ENCODE results near the gene CEP72. TPM values are rescaled to one million over a fixed set of nuclear protein-coding genes. Genes with fewer than 3 reads are reported as not detected.
A peak's percentile ranks its signal among the peaks of the same experiment; 100 is the strongest.
"Not testable (repeated sequence)": the region's sequence is repeated elsewhere in the genome, so short reads cannot be mapped to it uniquely, and the experiment has no call there.

Gene CEP72
- polyA plus RNA-seq, 1 of the 3 experiments (the other 2 are of a cell fraction): 4.4 TPM

- no peaks in the 10 kb centered on the region for H3K9me3 ChIP-seq
- WGBS (ENCODE audit: low lambda C conversion rate): 61% methylated on average over 8 of the region's 24 CpGs
- no peaks in the 10 kb centered on the region for H3K27me3 ChIP-seq (ENCODE audit: insufficient read depth)
- H3K4me2 ChIP-seq: no peak overlapping the region
- H4K20me1 ChIP-seq (ENCODE audit: insufficient read depth): no peaks in the 10 kb centered on the region
- H3K9ac ChIP-seq: no peak overlapping the region
- peak; percentile 21 for DNase-seq
- H3K36me3 ChIP-seq (replicated peaks in 1 of 2; ENCODE audit: control insufficient read depth in 1 of 2, insufficient read depth in 2 of 2, low read length in 1 of 2): no peaks in the 10 kb centered on the region
- POLR2A ChIA-PET: no interaction called here
- no peaks in the 10 kb centered on the region for H3K79me2 ChIP-seq (ENCODE audit: insufficient read depth)
- no peaks in the 10 kb centered on the region for H3F3A ChIP-seq (replicated peaks; ENCODE audit: insufficient read depth)
- no peak overlapping the region for H3K4me3 ChIP-seq (ENCODE audit: low read depth in 2 of 2, low read length in 1 of 2)
- no peaks in the 10 kb centered on the region for H3K4me1 ChIP-seq (ENCODE audit: control insufficient read depth in 1 of 2, insufficient read depth in 2 of 2, low read depth in 1 of 2, low read length in 1 of 2)
- no peaks in the 10 kb centered on the region for H3K9me2 ChIP-seq
- TF ChIP-seq IRF3 (IDR thresholded peaks at IDR 0.05; ENCODE audit: low read depth, low read length) (no peak), EP300 (IDR thresholded peaks at IDR 0.05; ENCODE audit: borderline replicate concordance in 1 of 2, low read depth in 1 of 2, low read length in 1 of 2) (no peak), NFIC (IDR thresholded peaks at IDR 0.05; ENCODE audit: borderline replicate concordance) (no peak)
- CTCF ChIA-PET: no interaction called here
- H3K27ac ChIP-seq (ENCODE audit: low read depth in 2 of 2, low read length in 1 of 2): no peak overlapping the region
- H2AFZ ChIP-seq (ENCODE audit: low read depth): no peak overlapping the region
Observed at GRCh38 chr5:685262-686171, 73.4 kb downstream of the CEP72 start.

GRCh38 chr5:686172-686523 is 74.0 kb downstream of the CEP72 start:
- H3K36me3 ChIP-seq (replicated peaks in 1 of 2; ENCODE audit: control insufficient read depth in 1 of 2, insufficient read depth in 2 of 2, low read length in 1 of 2); H3K27me3 ChIP-seq (ENCODE audit: insufficient read depth); H3K4me1 ChIP-seq (ENCODE audit: control insufficient read depth in 1 of 2, insufficient read depth in 2 of 2, low read depth in 1 of 2, low read length in 1 of 2); H3K27ac ChIP-seq (ENCODE audit: low read depth in 2 of 2, low read length in 1 of 2); POLR2A ChIA-PET; H3K9me2 ChIP-seq; H3K9me3 ChIP-seq; CTCF ChIA-PET; H3K4me2 ChIP-seq; H4K20me1 ChIP-seq (ENCODE audit: insufficient read depth); DNase-seq; H3K79me2 ChIP-seq (ENCODE audit: insufficient read depth); H3K9ac ChIP-seq; H3F3A ChIP-seq (replicated peaks; ENCODE audit: insufficient read depth); H2AFZ ChIP-seq (ENCODE audit: low read depth); H3K4me3 ChIP-seq (ENCODE audit: low read depth in 2 of 2, low read length in 1 of 2): not testable (repeated sequence)
- WGBS (ENCODE audit: low lambda C conversion rate): 88% methylated on average over 5 of the region's 12 CpGs

GRCh38 chr5:686936-687335 is 74.8 kb downstream of the CEP72 start:
- not testable (repeated sequence) for H3K4me1 ChIP-seq (ENCODE audit: control insufficient read depth in 1 of 2, insufficient read depth in 2 of 2, low read depth in 1 of 2, low read length in 1 of 2); DNase-seq; H4K20me1 ChIP-seq (ENCODE audit: insufficient read depth)

GRCh38 chr5:688348-689010 is 76.3 kb downstream of the CEP72 start:
- H3K4me1 ChIP-seq (ENCODE audit: control insufficient read depth in 1 of 2, insufficient read depth in 2 of 2, low read depth in 1 of 2, low read length in 1 of 2); H3K27me3 ChIP-seq (ENCODE audit: insufficient read depth); H3K36me3 ChIP-seq (replicated peaks in 1 of 2; ENCODE audit: control insufficient read depth in 1 of 2, insufficient read depth in 2 of 2, low read length in 1 of 2); H3K9me3 ChIP-seq; H3K79me2 ChIP-seq (ENCODE audit: insufficient read depth); H2AFZ ChIP-seq (ENCODE audit: low read depth); CTCF ChIA-PET; H4K20me1 ChIP-seq (ENCODE audit: insufficient read depth); H3K27ac ChIP-seq (ENCODE audit: low read depth in 2 of 2, low read length in 1 of 2); POLR2A ChIA-PET; H3F3A ChIP-seq (replicated peaks; ENCODE audit: insufficient read depth); H3K4me2 ChIP-seq; H3K9ac ChIP-seq; H3K9me2 ChIP-seq; H3K4me3 ChIP-seq (ENCODE audit: low read depth in 2 of 2, low read length in 1 of 2): not testable (repeated sequence)
- 65% methylated on average over 16 of the region's 30 CpGs for WGBS (ENCODE audit: low lambda C conversion rate)
- peak; percentile 5 for DNase-seq

More at GRCh38 chr5:686936-687335, 74.8 kb downstream of the CEP72 start:
- H3K9ac ChIP-seq; POLR2A ChIA-PET; H3K36me3 ChIP-seq (replicated peaks in 1 of 2; ENCODE audit: control insufficient read depth in 1 of 2, insufficient read depth in 2 of 2, low read length in 1 of 2); H3K4me3 ChIP-seq (ENCODE audit: low read depth in 2 of 2, low read length in 1 of 2); H2AFZ ChIP-seq (ENCODE audit: low read depth); H3K4me2 ChIP-seq; H3K27ac ChIP-seq (ENCODE audit: low read depth in 2 of 2, low read length in 1 of 2); H3K79me2 ChIP-seq (ENCODE audit: insufficient read depth); H3K9me2 ChIP-seq; CTCF ChIA-PET; H3K27me3 ChIP-seq (ENCODE audit: insufficient read depth); H3F3A ChIP-seq (replicated peaks; ENCODE audit: insufficient read depth); H3K9me3 ChIP-seq: not testable (repeated sequence)
- 66% methylated on average over 10 of the region's 12 CpGs for WGBS (ENCODE audit: low lambda C conversion rate)

GRCh38 chr5:690293-690692 is 78.2 kb downstream of the CEP72 start:
- H3K79me2 ChIP-seq (ENCODE audit: insufficient read depth); H3K4me2 ChIP-seq; H3K27ac ChIP-seq (ENCODE audit: low read depth in 2 of 2, low read length in 1 of 2); H2AFZ ChIP-seq (ENCODE audit: low read depth); H3K9me3 ChIP-seq; H4K20me1 ChIP-seq (ENCODE audit: insufficient read depth); H3K4me3 ChIP-seq (ENCODE audit: low read depth in 2 of 2, low read length in 1 of 2); CTCF ChIA-PET; H3K4me1 ChIP-seq (ENCODE audit: control insufficient read depth in 1 of 2, insufficient read depth in 2 of 2, low read depth in 1 of 2, low read length in 1 of 2); H3K9ac ChIP-seq; H3F3A ChIP-seq (replicated peaks; ENCODE audit: insufficient read depth); H3K9me2 ChIP-seq; DNase-seq; POLR2A ChIA-PET; H3K27me3 ChIP-seq (ENCODE audit: insufficient read depth); H3K36me3 ChIP-seq (replicated peaks in 1 of 2; ENCODE audit: control insufficient read depth in 1 of 2, insufficient read depth in 2 of 2, low read length in 1 of 2): not testable (repeated sequence)
- no CpG with 5 or more reads among the region's 12 CpGs for WGBS (ENCODE audit: low lambda C conversion rate)

Data from SK-N-SH (cell line).